Lower lobe of right lung (tissue), 2 donors: ENCODE results near the gene MTUS2. TPM values are rescaled to one million over a fixed set of nuclear protein-coding genes. Genes with fewer than 3 reads are reported as not detected.

ENCODE experiments used
- ATAC-seq, 2 donors: fragments of 200-7000 bp; cut with Tn5 transposase; one replicate each; pipeline ENCODE4 v1.9.1; 2020 to 2022; ENCODE audit warnings: mild to moderate bottlenecking in 2 of 2, moderate library complexity in 2 of 2
- DNase-seq: peaks from one replicate; pipeline ENCODE4 v3.0.0-alpha.2; 2020
- H3K27ac ChIP-seq: fragments of 200-600 bp; one replicate; pipeline ENCODE4 v1.8.0; 2022
- H3K27me3 ChIP-seq: fragments of 200-600 bp; one replicate; pipeline ENCODE4 v1.8.0; 2022; ENCODE audit warnings: low read depth
- H3K36me3 ChIP-seq: fragments of 200-600 bp; one replicate; pipeline ENCODE4 v1.8.0; 2022; ENCODE audit warnings: mild to moderate bottlenecking
- H3K4me1 ChIP-seq: fragments of 200-600 bp; one replicate; pipeline ENCODE4 v1.8.0; 2022
- H3K4me3 ChIP-seq: fragments of 200-600 bp; one replicate; pipeline ENCODE4 v1.8.0; 2022; ENCODE audit warnings: mild to moderate bottlenecking
- H3K9me3 ChIP-seq: fragments of 200-600 bp; one replicate; pipeline ENCODE4 v1.8.0; 2022
- CTCF ChIP-seq: fragments of 200-600 bp; IDR thresholded peaks from one replicate; pipeline ENCODE4 v1.8.0; 2022; ENCODE audit warnings: antibody characterized with exemption, mild to moderate bottlenecking
- intact Hi-C: fragments of 100-400 bp; cut with DNase I; formaldehyde crosslinking; loops from one replicate; pipeline ENCODE4 v1.11.0; 2022
- total RNA-seq: library from RNA; stranded (reverse); fragmentation: NEBNext Ultra II Directional; extraction: Animal tissue kit (Norgen Biotek cat#: 25700); gene quantifications from one replicate; pipeline ENCODE4 v1.2.1, GENCODE V29; 2021
- donor health status: DM: no; HTN: yes; CAD: no; lungs with severe emphysema.

MTUS2 gene
- total RNA-seq, 1 donor from 2014 or later = 0.21 TPM

- Histone ChIP-seq H3K4me1 (peaks cover 8% of the 10 kb centered on the region), H3K27ac (no peak overlapping the region), H3K36me3 (no peaks in the 10 kb centered on the region), H3K27me3 (no peaks in the 10 kb centered on the region), H3K9me3 (no peaks in the 10 kb centered on the region), H3K4me3 (no peak overlapping the region)
- no peak for ATAC-seq
- intact Hi-C loops = no loop called here
- DNase-seq = no peak
- TF ChIP-seq CTCF = no peak
Measured at GRCh38 chr13:29436291-29436690, 616.2 kb downstream of the MTUS2 start.

- H3K27ac ChIP-seq = no peak overlapping the region
- ATAC-seq = peak in 1 of 2 donors; percentile 50
- intact Hi-C loops = no loop called here
Measured at GRCh38 chr13:29436721-29437280, 616.7 kb downstream of the MTUS2 start.

GRCh38 chr13:29438769-29439168 lies 618.6 kb downstream of the MTUS2 start:
- H3K9me3 ChIP-seq = no peaks in the 10 kb centered on the region
- H3K4me1 ChIP-seq = peaks cover 8% of the 10 kb centered on the region
- H3K27me3 ChIP-seq = peaks cover 3% of the 10 kb centered on the region
- intact Hi-C loops = no loop called here
- TF ChIP-seq CTCF = no peak
- no peak overlapping the region for H3K27ac ChIP-seq
- DNase-seq = no peak
- H3K4me3 ChIP-seq = no peak overlapping the region
- H3K36me3 ChIP-seq = no peaks in the 10 kb centered on the region
- no peak for ATAC-seq

More at GRCh38 chr13:29436721-29437280, 616.7 kb downstream of the MTUS2 start:
- no peaks in the 10 kb centered on the region for H3K9me3 ChIP-seq
- TF ChIP-seq CTCF = no peak
- H3K27me3 ChIP-seq = no peaks in the 10 kb centered on the region
- no peak for DNase-seq
- no peak overlapping the region for H3K4me3 ChIP-seq
- peaks cover 8% of the 10 kb centered on the region for H3K4me1 ChIP-seq
- no peaks in the 10 kb centered on the region for H3K36me3 ChIP-seq

- intact Hi-C loops = no loop called here
Measured at GRCh38 chr13:29439601-29440388, 619.7 kb downstream of the MTUS2 start.

DNA sequence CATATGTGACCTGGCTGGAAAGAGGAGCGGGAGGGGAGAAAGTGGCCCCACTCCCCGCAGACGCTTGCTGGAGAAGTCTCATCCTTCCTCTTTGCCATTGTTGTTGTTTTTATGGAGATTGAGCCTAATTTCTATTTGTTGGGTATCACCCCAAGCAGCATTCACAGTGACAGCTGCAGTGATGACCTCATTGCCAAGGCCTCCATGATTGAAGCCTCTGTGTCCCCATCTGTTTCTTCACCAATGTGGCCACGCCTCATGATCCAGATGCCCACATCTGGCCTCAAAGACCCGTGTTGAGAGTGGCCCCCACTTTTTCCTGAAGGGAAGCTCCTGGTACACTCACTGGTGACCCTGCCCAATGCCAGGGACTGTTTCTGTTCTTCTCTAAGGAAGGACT lies 621.2 kb downstream of the MTUS2 start:
- no peak overlapping the region for H3K27ac ChIP-seq
- intact Hi-C loops = no loop called here
- no peak for ATAC-seq

More at GRCh38 chr13:29439601-29440388, 619.7 kb downstream of the MTUS2 start:
- DNase-seq = no peak
- no peak overlapping the region for H3K4me3 ChIP-seq
- ATAC-seq = peak in 1 of 2 donors; percentile 14
- TF ChIP-seq CTCF = no peak
- H3K9me3 ChIP-seq = no peaks in the 10 kb centered on the region
- no peaks in the 10 kb centered on the region for H3K36me3 ChIP-seq
- H3K4me1 ChIP-seq = peaks cover 8% of the 10 kb centered on the region
- no peak overlapping the region for H3K27ac ChIP-seq
- H3K27me3 ChIP-seq = peaks cover 3% of the 10 kb centered on the region

More for the DNA sequence above, 621.2 kb downstream of the MTUS2 start:
- Histone ChIP-seq H3K4me3 (no peak overlapping the region), H3K27me3 (peaks cover 3% of the 10 kb centered on the region), H3K36me3 (no peaks in the 10 kb centered on the region), H3K9me3 (no peaks in the 10 kb centered on the region), H3K4me1 (no peaks in the 10 kb centered on the region)
- DNase-seq = no peak
- no peak for TF ChIP-seq CTCF
